ENCODE data around the gene CHN2. TPM values are rescaled to one million over a fixed set of nuclear protein-coding genes. Genes with fewer than 3 reads are reported as not detected.

CHN2 gene
- total RNA-seq, 1 experiment from 2014 or later = 3.6 TPM

- no peak for DNase-seq (ENCODE audit: extremely low read depth, low read depth)
These were observed 223.5 kb downstream of the CHN2 start for GRCh38 chr7:29418056-29418455.

GRCh38 chr7:29418651-29419050 lies 224.1 kb downstream of the CHN2 start:
- no peak for DNase-seq (ENCODE audit: extremely low read depth, low read depth)

- DNase-seq (ENCODE audit: extremely low read depth, low read depth) = no peak
These were observed 225.4 kb downstream of the CHN2 start for GRCh38 chr7:29420011-29420410.

GRCh38 chr7:29421010-29421956 lies 226.7 kb downstream of the CHN2 start:
- DNase-seq (ENCODE audit: extremely low read depth, low read depth) = no peak

GRCh38 chr7:29422829-29423228 lies 228.3 kb downstream of the CHN2 start:
- no peak for DNase-seq (ENCODE audit: extremely low read depth, low read depth)

GRCh38 chr7:29424295-29424983 lies 229.9 kb downstream of the CHN2 start:
- no peak for DNase-seq (ENCODE audit: extremely low read depth, low read depth)

GRCh38 chr7:29424984-29425309 lies 230.4 kb downstream of the CHN2 start:
- DNase-seq (ENCODE audit: extremely low read depth, low read depth) = no peak

GRCh38 chr7:29426587-29426986 lies 232.0 kb downstream of the CHN2 start:
- DNase-seq (ENCODE audit: extremely low read depth, low read depth) = no peak

GRCh38 chr7:29429401-29429800 lies 234.8 kb downstream of the CHN2 start:
- DNase-seq (ENCODE audit: extremely low read depth, low read depth) = no peak

GRCh38 chr7:29430279-29430949 lies 235.8 kb downstream of the CHN2 start:
- no peak for DNase-seq (ENCODE audit: extremely low read depth, low read depth)

- no peak for DNase-seq (ENCODE audit: extremely low read depth, low read depth)
These were observed 237.1 kb downstream of the CHN2 start for GRCh38 chr7:29431686-29432085.

- no peak for DNase-seq (ENCODE audit: extremely low read depth, low read depth)
These were observed 238.1 kb downstream of the CHN2 start for GRCh38 chr7:29432721-29433120.

- DNase-seq (ENCODE audit: extremely low read depth, low read depth) = no peak
These were observed 239.8 kb downstream of the CHN2 start for GRCh38 chr7:29434380-29434768.

GRCh38 chr7:29435167-29435566 lies 240.6 kb downstream of the CHN2 start:
- DNase-seq (ENCODE audit: extremely low read depth, low read depth) = no peak

- no peak for DNase-seq (ENCODE audit: extremely low read depth, low read depth)
These were observed 241.3 kb downstream of the CHN2 start for GRCh38 chr7:29435902-29436301.

GRCh38 chr7:29442146-29442545 lies 247.6 kb downstream of the CHN2 start:
- no peak for DNase-seq (ENCODE audit: extremely low read depth, low read depth)

- no peak for DNase-seq (ENCODE audit: extremely low read depth, low read depth)
These were observed 249.0 kb downstream of the CHN2 start for GRCh38 chr7:29443552-29443951.

- DNase-seq (ENCODE audit: extremely low read depth, low read depth) = no peak
These were observed 249.7 kb downstream of the CHN2 start for GRCh38 chr7:29444267-29444666.

GRCh38 chr7:29445736-29446135 lies 251.2 kb downstream of the CHN2 start:
- no peak for DNase-seq (ENCODE audit: extremely low read depth, low read depth)

GRCh38 chr7:29447828-29448227 lies 253.3 kb downstream of the CHN2 start:
- DNase-seq (ENCODE audit: extremely low read depth, low read depth) = no peak

- peak; percentile 23 for DNase-seq (ENCODE audit: extremely low read depth, low read depth)
These were observed 255.1 kb downstream of the CHN2 start for GRCh38 chr7:29449569-29450260.

Data from NCI-H460 (cell line).